Left lung (tissue), 10 donors: ENCODE measurements around the gene PAFAH1B1. TPM values are rescaled to one million over a fixed set of nuclear protein-coding genes. Genes with fewer than 3 reads are reported as not detected.

Experiments used
- ATAC-seq: fragments of 200-7000 bp; cut with Tn5 transposase; one replicate; pipeline ENCODE4 v1.9.1; 2020; ENCODE audit warnings: moderate library complexity
- DNase-seq, 4 donors: peaks; one replicate each; pipeline ENCODE4 v3.0.0-alpha.2; 2013 to 2020
- H3K27ac ChIP-seq, 2 donors: fragments of 200-600 bp; sonication (generic) in 1 of 2; one replicate each; pipeline versions ENCODE4 v1.5.0 to v1.8.0; 2020 to 2021
- H3K27me3 ChIP-seq, 2 donors: fragments of 200-600 bp; sonication (generic) in 1 of 2; one replicate each; pipeline versions ENCODE4 v1.5.0 to v1.8.0; 2020 to 2021
- H3K36me3 ChIP-seq, 2 donors: fragments of 200-600 bp; sonication (generic) in 1 of 2; one replicate each; pipeline versions ENCODE4 v1.5.0 to v1.8.0; 2020 to 2021
- H3K4me1 ChIP-seq, 2 donors: fragments of 200-600 bp; one replicate each; pipeline ENCODE4 v1.8.0; 2021
- H3K4me3 ChIP-seq, 2 donors: fragments of 200-600 bp; sonication (generic) in 1 of 2; one replicate each; pipeline versions ENCODE4 v1.5.0 to v1.8.0; 2020 to 2021; ENCODE audit warnings: mild to moderate bottlenecking in 1 of 2
- H3K9me3 ChIP-seq, 2 donors: fragments of 200-600 bp; sonication (generic) in 1 of 2; one replicate each; pipeline versions ENCODE4 v1.5.0 to v1.8.0; 2020 to 2021
- intact Hi-C, 2 donors: fragments of 100-400 bp; cut with DNase I; formaldehyde crosslinking; loops; one replicate each; pipeline versions ENCODE4 v1.11.2 to v1.14.2; 2022
- polyA plus RNA-seq, 6 donors: library from polyadenylated mRNA; unstranded; fragments of 120-200 nt; gene quantifications; one replicate each; pipeline ENCODE4 v1.2.1, GENCODE V29; 2013; ENCODE audit not compliant: insufficient read length in 6 of 6
- total RNA-seq, 2 donors: library from RNA; stranded (reverse); fragmentation: NEBNext Ultra II Directional; extraction: Animal tissue kit (Norgen Biotek cat#: 25700); gene quantifications; one replicate each; pipeline ENCODE4 v1.2.1, GENCODE V29; 2021
- TF ChIP-seq, protein P1 (sequence below), 2 donors: fragments of 200-600 bp; sonication (generic) in 1 of 2; IDR thresholded peaks; one replicate each; pipeline versions ENCODE4 v1.5.0 to v1.8.0; 2021; ENCODE audit warnings: antibody characterized with exemption in 2 of 2
- donor health status: DM: no; HTN: yes; CAD: no.
- donor health status: DM: no; HTN: no; CAD: no.

The PAFAH1B1 gene
- total and polyA plus RNA-seq, 8 donors: 135 to 188 (median 151) TPM

DNA sequence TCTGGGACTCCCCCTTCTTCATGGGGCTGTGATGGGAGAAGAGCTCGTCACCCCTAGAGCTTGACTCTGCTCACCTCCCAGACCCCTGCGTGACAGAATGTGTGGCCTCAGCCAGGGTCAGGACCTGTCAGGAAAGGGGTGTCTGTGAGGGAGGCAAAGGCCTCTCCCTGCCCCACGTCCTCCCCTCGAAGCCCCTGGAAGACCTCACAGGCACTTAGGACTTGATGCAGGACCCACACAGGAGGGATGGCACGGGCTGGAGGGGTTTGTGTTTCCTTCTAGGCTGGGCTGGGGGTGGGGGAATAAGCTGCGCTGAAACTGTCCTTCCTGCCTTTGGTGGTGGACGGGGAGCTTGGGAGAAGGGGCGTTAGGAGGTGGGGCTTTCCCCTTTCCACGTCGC, 129.2 kb downstream of the PAFAH1B1 start:
- no peak for ATAC-seq
- Histone ChIP-seq H3K9me3 (no peaks in the 10 kb centered on the region), H3K4me3 (no peak overlapping the region), H3K27me3 (peaks cover 12 to 57% of the 10 kb centered on the region in 2 donors), H3K4me1 (peaks cover 0 to 15% of the 10 kb centered on the region in 2 donors), H3K36me3 (no peaks in the 10 kb centered on the region), H3K27ac (no peak overlapping the region)
- no peak for DNase-seq
- TF ChIP-seq, protein P1, sequence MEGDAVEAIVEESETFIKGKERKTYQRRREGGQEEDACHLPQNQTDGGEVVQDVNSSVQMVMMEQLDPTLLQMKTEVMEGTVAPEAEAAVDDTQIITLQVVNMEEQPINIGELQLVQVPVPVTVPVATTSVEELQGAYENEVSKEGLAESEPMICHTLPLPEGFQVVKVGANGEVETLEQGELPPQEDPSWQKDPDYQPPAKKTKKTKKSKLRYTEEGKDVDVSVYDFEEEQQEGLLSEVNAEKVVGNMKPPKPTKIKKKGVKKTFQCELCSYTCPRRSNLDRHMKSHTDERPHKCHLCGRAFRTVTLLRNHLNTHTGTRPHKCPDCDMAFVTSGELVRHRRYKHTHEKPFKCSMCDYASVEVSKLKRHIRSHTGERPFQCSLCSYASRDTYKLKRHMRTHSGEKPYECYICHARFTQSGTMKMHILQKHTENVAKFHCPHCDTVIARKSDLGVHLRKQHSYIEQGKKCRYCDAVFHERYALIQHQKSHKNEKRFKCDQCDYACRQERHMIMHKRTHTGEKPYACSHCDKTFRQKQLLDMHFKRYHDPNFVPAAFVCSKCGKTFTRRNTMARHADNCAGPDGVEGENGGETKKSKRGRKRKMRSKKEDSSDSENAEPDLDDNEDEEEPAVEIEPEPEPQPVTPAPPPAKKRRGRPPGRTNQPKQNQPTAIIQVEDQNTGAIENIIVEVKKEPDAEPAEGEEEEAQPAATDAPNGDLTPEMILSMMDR (IDR thresholded peaks at IDR 0.05): no peak
- intact Hi-C loops: no loop called here

DNA sequence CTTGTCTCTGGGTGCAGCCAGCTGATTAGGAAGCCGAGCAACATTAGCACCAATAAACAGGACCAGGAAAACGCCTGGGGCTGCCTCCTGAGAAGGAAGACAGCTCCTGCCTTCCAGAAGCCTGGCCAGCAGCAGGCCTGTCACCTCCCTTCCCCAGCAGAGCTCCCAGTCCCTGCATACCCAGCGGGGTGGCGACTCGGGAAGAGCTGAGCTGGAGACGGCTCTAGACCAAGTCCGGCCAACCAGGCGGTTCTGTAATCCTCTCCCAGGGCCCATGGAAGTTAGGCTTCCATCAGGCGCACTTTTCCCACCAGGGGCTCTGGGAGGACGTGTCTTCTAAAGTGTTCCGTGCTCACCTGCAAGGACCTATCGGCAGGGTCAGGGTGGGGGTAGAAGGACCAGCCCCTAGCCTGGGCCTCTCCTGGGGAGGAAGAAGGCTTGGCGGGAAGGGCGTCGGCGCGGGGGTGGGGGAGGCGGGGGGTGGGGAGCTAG, 130.1 kb downstream of the PAFAH1B1 start:
- H3K4me3 ChIP-seq: peak overlapping the region in 1 of 2 donors; percentile 26
- H3K36me3 ChIP-seq: no peaks in the 10 kb centered on the region
- H3K27me3 ChIP-seq: peaks cover 12 to 65% of the 10 kb centered on the region in 2 donors
- no peaks in the 10 kb centered on the region for H3K9me3 ChIP-seq
- TF ChIP-seq, protein P1 (IDR thresholded peaks at IDR 0.05): no peak
- H3K27ac ChIP-seq: peak overlapping the region in 1 of 2 donors; percentile 50
- intact Hi-C loops: no loop called here
- DNase-seq (peak in 1 of 4 donors; percentile 56), ATAC-seq (peak; percentile 29)
- peaks cover 0 to 15% of the 10 kb centered on the region in 2 donors for H3K4me1 ChIP-seq

DNA sequence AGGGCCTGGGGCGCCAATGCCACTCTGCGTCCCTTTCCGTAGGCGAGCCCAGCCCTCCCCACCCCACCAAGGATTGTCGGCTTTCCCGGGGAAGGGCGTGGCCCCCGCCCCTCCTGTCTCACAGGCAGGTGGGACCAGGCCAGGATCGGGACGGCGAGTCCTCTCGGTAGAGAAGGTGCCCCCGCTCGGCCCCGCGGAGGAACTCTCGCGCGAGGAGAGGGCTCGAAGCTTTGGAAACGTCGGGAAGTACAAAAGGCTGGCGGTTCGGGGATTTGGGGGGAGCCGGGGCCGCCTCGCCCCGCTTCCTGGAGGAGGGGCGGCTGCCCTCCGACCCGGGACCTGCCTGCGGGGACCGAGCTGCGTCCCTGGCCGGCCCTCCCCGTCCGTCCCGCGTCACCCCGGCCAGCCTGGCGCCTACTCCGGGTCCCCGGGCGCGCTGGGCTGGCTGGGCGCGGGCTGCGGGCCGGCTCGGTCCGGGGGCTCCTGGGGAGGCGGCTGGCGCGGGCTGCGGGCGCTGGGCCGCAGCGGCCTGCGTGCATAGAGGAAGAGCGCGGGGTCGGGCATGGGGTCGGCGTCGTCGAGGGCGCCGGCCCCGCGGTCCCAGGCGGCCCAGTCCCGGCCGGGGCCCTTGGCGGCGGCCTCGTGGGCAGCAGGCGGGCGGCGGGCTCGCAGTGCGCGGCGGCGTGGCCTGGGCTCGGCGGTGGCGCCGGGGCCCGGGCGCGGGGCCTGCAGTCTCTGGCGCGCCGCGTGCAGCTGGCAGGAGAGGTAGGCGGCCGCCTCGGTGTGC, 130.7 kb downstream of the PAFAH1B1 start:
- peaks cover 12 to 65% of the 10 kb centered on the region in 2 donors for H3K27me3 ChIP-seq
- intact Hi-C loops: no loop called here
- peak overlapping the region in 1 of 2 donors; percentile 26 for H3K4me3 ChIP-seq
- no peaks in the 10 kb centered on the region for H3K36me3 ChIP-seq
- H3K9me3 ChIP-seq: no peaks in the 10 kb centered on the region
- TF ChIP-seq, protein P1 (IDR thresholded peaks at IDR 0.05): no peak
- peak; percentile 39 for ATAC-seq
- H3K4me1 ChIP-seq: peaks cover 0 to 15% of the 10 kb centered on the region in 2 donors
- DNase-seq: peak in 2 of 4 donors; percentile 49 to 80
- H3K27ac ChIP-seq: peak overlapping the region in 1 of 2 donors; percentile 50

DNA sequence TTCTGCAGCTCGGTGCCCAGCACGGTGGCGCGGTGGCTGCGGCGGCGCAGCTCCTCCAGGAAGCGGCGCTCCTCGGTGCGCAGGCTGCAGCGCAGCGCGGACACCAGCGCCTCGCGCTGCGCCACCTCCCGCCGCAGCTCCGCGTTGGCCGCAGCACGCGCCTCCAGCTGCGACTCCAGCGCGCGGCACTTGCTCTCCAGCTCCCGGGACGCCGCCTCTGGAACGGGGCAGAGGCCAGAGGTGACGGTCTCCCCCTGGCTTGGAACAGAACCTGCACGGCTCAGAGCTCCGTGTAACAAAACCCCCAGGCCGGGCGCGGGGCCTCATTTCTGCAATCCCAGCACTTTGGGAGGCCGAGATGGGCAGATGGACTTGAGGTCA, 131.3 kb downstream of the PAFAH1B1 start:
- peaks cover 12 to 65% of the 10 kb centered on the region in 2 donors for H3K27me3 ChIP-seq
- intact Hi-C loops: no loop called here
- DNase-seq: peak in 2 of 4 donors; percentile 64 to 81
- ATAC-seq: peak; percentile 76
- H3K9me3 ChIP-seq: no peaks in the 10 kb centered on the region
- H3K36me3 ChIP-seq: no peaks in the 10 kb centered on the region
- H3K4me1 ChIP-seq: peaks cover 0 to 15% of the 10 kb centered on the region in 2 donors
- H3K4me3 ChIP-seq: no peak overlapping the region
- no peak overlapping the region for H3K27ac ChIP-seq
- TF ChIP-seq, protein P1 (IDR thresholded peaks at IDR 0.05): no peak

DNA sequence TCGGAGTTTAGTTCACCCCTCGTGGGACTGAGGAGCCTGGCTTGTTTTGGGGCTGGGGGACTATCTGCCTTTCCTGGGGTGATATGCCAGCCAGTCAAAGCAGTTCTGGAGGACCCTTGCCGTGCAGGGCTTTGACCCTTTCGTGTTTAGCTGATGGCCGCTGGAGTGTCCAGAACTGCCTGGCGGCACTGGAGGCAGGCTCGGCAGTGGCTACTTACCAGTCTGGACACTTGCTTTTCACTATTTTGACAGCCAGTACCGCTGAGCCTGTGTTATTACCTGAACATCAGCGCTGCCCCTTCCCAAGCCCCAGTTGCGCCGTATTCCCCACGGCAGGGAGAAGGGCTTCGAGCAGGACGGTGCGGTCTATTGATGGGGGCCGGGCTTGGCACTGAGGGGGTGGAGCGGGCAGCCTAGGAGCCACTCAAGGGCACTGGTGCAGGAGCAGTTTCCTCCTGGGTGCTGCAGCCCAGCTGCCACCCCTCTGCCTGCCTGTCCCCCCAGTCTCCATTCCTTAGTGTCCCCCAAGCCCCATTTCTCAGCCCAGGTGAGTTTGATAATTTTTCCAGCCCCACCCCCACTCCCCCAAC, 137.4 kb downstream of the PAFAH1B1 start:
- TF ChIP-seq, protein P1 (IDR thresholded peaks at IDR 0.05): no peak

More for the DNA sequence above, 137.4 kb downstream of the PAFAH1B1 start:
- no peak for ATAC-seq
- Histone ChIP-seq H3K27ac (no peak overlapping the region), H3K4me3 (no peak overlapping the region), H3K4me1 (no peaks in the 10 kb centered on the region), H3K36me3 (no peaks in the 10 kb centered on the region), H3K9me3 (no peaks in the 10 kb centered on the region), H3K27me3 (peaks cover 0 to 45% of the 10 kb centered on the region in 2 donors)
- no peak for DNase-seq
- intact Hi-C loops: no loop called here
